ENCODE results near the gene BYSL.

The BYSL gene

DNA sequence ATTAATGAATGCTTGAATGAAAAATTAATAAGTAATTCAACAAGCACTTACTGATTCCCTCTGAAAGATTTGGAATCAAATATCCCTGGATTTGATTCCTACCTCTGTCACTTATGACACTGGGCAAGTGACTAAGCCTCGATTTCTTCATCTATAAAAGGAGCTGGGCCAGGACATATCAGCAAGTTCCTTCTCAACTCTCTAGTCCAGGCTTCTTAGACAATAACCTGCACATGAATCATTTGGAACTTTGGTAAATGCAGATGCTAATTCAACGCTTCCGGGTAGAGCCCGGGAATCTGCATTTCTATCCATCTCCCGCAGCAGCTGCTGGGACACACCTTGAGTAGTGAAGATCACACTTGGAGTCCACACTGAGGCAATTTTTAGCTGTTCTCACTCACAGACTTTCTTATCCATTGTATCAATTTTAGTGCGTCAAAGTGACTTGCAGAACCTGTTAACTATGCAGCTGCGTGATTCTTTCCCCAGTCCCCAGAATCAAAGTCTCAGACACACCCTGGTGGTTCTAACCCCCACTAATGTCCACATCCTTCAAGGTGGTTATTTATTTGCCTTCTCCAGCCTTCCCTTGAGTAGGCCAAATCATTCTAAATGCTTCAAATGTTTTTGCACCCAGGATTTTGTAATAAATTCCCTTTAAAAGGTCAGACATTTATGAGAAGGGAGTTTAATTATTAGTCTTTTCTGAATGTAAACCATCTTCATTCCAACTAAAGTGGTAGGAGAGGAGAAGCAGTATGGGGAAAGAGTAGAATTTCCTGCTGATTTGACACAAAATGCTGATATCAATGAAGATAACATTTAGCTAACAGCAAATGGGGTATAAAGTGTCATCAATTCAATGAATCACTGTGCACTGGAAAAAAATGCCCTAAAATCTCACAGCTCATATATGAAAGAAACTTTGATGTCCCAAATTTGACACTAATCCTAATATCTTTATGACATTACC is 46.3 kb downstream of the BYSL start:
- TF ChIP-seq GATA2 (IDR thresholded peaks at IDR 0.05; ENCODE audit: low read depth, low read length) (no peak), GATA3 (IDR thresholded peaks at IDR 0.05; ENCODE audit: low read depth, low read length) (no peak)

GRCh38 chr6:41970436-41970846 is 49.1 kb downstream of the BYSL start:
- TF ChIP-seq GATA2 (IDR thresholded peaks at IDR 0.05; ENCODE audit: low read depth, low read length) = no peak
- no peak for TF ChIP-seq GATA3 (IDR thresholded peaks at IDR 0.05; ENCODE audit: low read depth, low read length)

DNA sequence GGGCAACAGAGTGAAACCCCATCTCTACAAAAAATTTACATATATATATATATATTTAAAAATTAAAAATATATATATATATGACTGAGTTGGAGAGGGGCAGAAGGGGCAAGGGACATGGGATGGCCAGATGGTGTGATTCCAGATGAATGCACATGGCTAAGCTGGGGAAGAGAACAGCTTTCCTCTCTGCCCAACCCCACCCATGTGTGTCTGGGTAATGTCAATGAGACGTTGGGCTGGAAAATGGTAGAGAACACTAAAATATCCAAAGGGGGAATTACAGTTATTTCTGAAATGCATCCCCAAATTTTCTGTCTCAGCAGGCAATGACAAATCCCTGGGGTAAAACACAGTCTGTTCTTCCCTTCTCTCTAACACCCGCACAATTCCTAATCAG is 51.5 kb downstream of the BYSL start:
- TF ChIP-seq GATA3 (IDR thresholded peaks at IDR 0.05; ENCODE audit: low read depth, low read length) (no peak), GATA2 (IDR thresholded peaks at IDR 0.05; ENCODE audit: low read depth, low read length) (no peak)

DNA sequence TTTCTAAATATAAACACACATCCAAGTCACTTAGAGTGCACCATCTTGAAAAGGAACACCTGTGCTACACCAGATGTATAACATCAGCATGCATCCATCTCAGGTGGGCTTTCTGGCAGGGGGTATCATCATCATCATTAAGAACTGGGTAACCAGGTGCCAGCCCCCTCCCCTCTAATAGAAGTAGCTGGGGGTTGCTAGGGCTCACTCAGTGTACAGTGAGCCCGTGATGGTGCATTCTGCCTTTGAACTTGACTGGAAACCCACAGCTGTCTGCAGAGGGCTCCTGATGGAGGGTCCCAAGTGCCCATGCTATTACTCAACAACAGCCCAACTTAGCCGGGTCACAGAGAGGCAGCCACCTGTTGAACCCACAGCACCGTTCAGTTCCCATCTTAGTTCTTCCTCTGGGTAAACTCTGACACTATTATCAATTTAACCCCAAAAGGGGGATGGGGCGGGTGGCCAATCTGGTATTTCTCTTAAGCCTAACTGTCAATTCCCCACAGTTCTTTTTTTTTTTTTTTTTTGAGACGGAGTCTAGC is 53.1 kb downstream of the BYSL start:
- TF ChIP-seq GATA2 (IDR thresholded peaks at IDR 0.05; ENCODE audit: low read depth, low read length) = no peak
- no peak for TF ChIP-seq GATA3 (IDR thresholded peaks at IDR 0.05; ENCODE audit: low read depth, low read length)

GRCh38 chr6:41975276-41975675 is 54.0 kb downstream of the BYSL start:
- TF ChIP-seq GATA3 (IDR thresholded peaks at IDR 0.05; ENCODE audit: low read depth, low read length) (no peak), GATA2 (IDR thresholded peaks at IDR 0.05; ENCODE audit: low read depth, low read length) (no peak)

DNA sequence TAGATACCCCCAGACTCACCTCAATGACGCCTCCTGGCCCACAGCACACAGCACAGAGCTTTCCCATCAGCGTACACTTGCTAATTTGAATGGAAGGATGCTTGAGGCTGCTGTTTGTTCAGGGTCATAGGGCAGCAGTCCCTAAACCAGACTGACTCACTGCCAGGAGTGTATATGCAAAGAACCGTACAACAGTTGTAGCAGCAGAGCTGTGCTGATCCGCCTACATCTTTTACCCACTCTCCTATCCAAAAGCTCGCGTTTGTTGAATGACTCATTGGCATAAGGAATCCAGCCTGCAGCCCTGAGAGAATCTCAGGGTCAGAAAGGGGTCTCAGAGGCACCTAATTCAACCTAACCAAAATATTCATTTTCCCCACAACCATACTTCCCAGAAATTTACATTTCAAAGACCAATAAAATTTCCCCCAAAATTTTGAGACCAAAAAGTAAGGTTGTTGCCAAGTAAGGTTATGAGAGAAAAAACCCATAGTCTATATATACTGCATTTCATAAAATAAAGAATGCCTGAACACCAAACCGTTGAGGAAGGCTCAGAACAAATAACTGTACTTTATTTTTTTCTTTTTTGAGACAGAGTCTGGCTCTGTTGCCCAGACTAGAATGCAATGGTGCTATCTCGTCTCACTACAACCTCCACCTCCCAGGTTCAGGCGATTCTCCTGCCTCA is 55.6 kb downstream of the BYSL start:
- TF ChIP-seq GATA2 (IDR thresholded peaks at IDR 0.05; ENCODE audit: low read depth, low read length) (no peak), GATA3 (IDR thresholded peaks at IDR 0.05; ENCODE audit: low read depth, low read length) (no peak)
